EH (cell line): Measurements from ENCODE around the gene C17orf107.

Experiments used
- DNase-seq: peaks from one replicate; pipeline ENCODE4 v3.0.0-alpha.2; 2015; ENCODE audit warnings: low read depth

The C17orf107 gene

DNA sequence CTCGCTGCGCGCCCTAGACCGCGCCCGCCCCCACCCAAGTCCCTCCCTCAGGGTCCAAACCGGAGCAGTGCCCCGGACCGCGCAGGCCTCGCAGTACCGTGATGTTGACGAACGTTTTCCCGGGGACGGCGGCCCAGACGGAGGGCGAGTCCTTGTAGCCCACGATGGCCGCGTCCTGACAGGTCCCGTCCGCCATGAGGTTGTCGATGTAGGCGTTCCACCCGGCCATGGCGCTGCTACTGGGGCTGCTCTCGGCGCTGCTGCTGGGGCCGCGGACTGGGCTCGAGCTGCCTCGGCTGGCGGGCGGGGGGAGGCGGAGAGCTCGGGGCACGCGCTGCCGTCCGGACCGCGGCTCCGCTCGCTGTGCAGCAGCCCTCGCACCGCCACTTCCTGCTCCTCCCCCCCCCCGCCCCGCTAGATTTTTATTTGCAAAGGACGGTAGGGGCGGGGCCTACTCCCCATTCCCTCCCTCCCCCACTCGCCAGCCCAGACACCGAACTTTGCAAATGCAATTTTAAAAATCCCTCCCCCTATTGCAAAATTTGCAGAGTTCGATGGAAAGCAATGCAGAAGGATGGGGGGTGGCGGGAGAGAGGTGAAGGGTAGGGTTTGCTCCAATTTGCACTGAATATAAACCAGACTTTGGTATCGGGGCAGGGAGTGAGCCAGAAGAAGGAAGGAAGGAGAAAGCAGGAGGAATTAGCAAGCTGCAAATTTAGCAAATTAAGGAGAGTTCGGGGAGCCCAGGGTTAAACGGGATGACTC lies 49.0 kb downstream of the C17orf107 start, which contains the start of gene PFN1:
Gene PFN1, minus strand, starts transcription at position 365 of the 765 bp plus-strand sequence. Its CDS starts 136 bp downstream, at position 229.
- peak; percentile 93 for DNase-seq

DNA sequence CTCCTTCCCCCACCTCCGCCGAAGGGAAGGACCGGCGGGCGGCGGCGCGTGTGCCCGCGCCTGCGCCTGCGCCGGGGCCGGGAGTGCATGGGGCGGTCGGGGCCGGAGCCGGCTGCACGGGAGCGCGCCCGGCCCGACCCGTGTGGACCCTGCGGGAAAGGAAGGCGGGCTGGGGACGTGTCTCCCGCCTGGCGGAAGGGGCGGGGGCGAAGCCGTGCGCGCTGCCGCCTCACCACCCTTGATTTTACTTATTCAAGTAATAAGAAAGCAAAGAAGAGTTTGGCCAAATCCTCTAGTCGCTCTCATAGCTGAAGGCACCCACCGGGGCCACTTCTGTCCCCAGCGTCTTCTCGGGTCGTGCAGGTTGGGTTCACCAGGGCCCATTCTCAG lies 49.6 kb downstream of the C17orf107 start:
- DNase-seq, result peak; percentile 92

DNA sequence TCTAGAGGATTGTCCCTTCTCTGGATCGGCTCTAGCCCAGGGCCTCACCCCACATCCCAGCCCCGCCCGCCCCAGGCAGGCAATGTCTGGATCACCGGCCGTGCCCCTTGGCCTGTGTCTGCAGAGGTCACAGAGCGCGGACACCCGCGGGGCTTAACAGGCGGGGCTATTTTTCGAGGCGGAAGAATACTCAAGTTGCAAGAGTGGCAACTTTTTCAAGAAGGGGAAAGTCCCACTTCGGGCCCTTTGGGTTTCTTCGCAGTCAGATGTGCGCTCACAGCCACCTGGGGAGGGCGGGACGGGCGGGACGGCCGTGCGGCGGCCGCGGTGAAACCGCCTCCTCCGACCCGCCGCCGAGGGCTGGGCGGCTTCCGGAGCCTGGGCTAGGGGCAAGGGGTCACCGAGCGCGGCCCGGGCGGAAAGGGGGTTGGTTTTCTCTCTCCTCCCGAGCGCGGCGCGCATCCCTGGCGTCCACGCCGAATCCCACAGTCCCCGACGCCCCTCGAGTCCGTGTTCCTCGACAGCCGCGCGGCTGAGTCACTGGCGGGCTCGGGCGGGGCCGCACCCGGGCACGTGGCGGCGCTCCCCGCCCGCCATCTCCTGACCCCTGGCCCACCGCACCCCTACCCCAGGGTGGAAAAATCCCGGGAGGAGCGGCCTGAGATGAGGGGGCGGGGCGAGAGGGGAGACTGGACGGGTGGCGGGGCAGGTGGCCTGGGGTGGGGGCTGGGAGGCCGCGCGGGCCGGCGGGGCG lies 50.2 kb downstream of the C17orf107 start:
- DNase-seq, result peak; percentile 71

DNA sequence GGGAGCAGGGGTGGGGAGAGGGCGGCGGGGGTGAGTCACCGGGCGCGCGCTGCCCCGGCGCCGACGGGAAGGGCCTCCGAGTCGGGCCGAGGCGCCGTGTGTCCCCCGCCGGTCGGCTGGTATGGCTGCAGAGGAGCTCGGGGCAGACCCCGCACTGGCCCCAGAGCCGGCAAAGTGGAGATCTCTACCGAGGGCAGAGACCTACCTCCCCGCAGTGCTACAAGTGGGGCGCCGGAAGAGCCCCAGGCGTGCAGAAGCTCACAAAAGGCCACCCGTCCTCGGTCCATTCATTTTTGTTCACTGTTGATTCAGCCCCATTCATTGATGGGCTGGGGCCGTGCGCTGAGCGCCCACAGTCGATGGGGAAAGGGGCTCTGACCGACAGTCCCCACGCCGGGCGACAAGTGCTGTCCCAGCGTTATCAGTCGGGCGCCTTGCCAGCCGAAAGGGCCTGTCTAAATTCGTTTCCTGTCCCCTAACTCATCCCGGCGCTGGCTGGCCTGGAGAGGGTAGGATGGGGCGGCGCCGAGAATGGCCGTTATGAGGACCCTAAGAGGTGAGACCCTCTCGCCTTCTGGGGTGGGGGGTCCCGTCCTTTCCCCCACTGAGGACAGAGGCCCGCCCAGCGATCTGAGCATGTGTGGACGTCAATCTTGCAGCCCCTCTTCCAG lies 50.9 kb downstream of the C17orf107 start:
- peak; percentile 56 for DNase-seq

DNA sequence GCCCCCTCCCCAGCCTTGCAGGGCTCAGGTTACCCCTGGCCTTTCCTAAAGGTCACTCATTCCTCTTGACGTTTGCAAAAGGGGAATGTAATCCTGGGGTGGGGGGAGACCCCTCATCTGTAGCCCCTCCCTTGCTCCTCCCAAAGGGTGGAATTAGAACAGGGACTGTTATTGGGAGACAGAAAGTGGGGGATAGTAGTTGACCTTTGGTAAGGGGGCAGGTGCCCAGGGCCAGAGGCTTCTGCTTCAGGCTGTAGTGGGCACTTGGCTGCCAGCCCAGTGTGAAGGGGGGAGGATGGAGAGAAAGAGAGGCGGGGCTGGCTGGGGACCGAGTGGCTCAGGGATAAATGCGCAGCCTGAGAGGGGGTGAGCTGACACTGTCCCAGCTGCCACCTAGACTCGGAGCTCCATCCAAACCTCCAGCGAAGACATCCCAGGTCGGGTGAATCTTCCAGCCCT lies 51.4 kb downstream of the C17orf107 start, which contains the start of gene ENO3:
Gene ENO3, plus strand, starts transcription at position 374 of the 459 bp plus-strand sequence. CDS start 711 bp downstream, outside the sequence.
- DNase-seq, result no peak

DNA sequence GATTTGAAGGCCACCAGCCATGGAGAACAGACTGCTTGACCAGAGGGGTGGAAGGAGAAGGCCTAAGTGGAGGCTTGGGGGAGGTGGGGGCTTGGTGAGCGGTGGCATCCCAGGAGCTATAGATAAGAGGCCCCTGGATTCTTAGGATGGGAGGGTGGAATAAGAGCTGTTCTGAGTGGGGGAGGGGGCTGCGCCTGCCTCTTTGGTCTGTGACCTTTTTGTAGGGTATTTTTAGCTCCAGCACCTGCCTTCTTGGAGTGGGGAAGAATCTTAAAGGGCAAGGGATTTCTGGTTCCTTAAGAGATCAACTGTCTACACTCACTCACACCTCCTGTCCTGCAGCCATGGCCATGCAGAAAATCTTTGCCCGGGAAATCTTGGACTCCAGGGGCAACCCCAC lies 52.1 kb downstream of the C17orf107 start:
- DNase-seq, result no peak
